ENCODE results near the gene MACF1.
"Not testable (repeated sequence)": the region's sequence is repeated elsewhere in the genome, so short reads cannot be mapped to it uniquely, and the experiment has no call there.

MACF1 gene

DNA sequence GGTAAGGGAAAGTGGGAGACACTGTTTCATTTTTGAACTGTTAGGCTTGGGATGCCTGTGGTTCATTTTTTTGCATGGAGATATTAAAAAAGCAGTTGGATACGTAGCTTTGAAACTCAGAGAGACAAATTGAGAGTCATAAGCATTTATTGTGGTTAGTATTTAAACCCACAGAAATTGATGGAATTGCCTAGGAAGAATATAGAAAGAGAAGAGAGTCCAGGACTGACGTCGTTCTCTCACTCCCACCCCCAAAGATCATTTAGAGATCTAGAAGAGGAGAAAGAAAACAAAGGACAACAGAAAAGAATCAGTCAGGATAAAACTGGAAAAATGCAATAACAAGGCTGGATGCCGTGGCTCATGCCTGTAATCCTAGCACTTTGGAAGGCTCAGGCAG, 213.7 kb downstream of the MACF1 start:
- DNase-seq (ENCODE audit: low spot score): no peak

GRCh38 chr1:39420493-39420892, 216.0 kb downstream of the MACF1 start:
- DNase-seq (ENCODE audit: low spot score): no peak

GRCh38 chr1:39422614-39423013, 218.1 kb downstream of the MACF1 start:
- DNase-seq (ENCODE audit: low spot score): no peak

GRCh38 chr1:39425151-39425550, 220.7 kb downstream of the MACF1 start:
- no peak for DNase-seq (ENCODE audit: low spot score)

- no peak for DNase-seq (ENCODE audit: low spot score)
Measured at GRCh38 chr1:39425634-39426033, 221.1 kb downstream of the MACF1 start.

GRCh38 chr1:39426346-39426745, 221.9 kb downstream of the MACF1 start:
- no peak for DNase-seq (ENCODE audit: low spot score)

DNA sequence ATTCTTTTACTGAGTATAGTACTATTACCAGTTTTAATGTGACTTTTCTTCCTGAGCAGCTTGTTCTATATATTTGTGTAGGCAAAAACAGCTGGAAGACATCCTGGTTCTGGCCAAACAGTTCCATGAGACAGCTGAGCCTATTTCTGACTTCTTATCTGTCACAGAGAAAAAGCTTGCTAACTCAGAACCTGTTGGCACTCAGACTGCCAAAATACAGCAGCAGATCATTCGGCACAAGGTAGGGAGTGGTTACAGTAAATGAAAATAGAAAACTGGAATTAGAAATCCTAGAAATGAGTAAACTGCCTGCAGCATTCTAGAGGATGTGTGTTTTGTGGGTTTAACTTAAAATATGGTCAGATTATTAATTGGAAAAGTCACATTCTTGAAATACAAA, 222.9 kb downstream of the MACF1 start:
- DNase-seq (ENCODE audit: low spot score): no peak

DNA sequence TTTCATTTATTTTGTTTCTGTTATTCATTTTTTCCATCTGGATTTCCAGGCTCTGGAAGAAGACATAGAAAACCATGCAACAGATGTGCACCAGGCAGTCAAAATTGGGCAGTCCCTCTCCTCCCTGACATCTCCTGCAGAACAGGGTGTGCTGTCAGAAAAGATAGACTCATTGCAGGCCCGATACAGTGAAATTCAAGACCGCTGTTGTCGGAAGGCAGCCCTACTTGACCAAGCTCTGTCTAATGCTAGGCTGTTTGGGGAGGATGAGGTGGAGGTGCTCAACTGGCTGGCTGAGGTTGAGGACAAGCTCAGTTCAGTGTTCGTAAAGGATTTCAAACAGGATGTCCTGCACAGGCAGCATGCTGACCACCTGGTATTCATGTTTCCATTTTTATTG, 223.4 kb downstream of the MACF1 start:
- DNase-seq (ENCODE audit: low spot score): no peak

GRCh38 chr1:39431927-39432326, 227.4 kb downstream of the MACF1 start:
- DNase-seq (ENCODE audit: low spot score): no peak

GRCh38 chr1:39434797-39435395, 230.4 kb downstream of the MACF1 start:
- no peak for DNase-seq (ENCODE audit: low spot score)

- DNase-seq (ENCODE audit: low spot score): no peak
Measured at GRCh38 chr1:39435597-39435996, 231.1 kb downstream of the MACF1 start.

DNA sequence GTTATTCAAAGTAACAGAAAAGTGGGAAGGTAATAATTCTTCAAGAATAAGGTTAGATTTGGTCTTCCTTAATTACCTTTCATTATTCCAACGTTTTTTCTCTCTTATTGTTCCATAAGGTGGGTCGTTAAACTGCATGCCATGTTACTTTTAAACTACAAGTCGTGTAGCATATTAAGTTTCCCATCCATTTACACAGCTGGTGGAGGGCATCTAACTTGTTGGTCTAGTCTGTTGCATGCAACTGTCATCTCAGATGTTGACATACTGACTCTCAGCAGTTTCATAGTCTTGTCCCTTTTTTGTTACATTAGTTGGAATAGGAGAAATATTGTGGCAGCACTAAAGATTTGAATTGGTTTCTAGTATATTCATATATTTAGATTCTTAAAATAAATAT, 232.3 kb downstream of the MACF1 start:
- no peak for DNase-seq (ENCODE audit: low spot score)

DNA sequence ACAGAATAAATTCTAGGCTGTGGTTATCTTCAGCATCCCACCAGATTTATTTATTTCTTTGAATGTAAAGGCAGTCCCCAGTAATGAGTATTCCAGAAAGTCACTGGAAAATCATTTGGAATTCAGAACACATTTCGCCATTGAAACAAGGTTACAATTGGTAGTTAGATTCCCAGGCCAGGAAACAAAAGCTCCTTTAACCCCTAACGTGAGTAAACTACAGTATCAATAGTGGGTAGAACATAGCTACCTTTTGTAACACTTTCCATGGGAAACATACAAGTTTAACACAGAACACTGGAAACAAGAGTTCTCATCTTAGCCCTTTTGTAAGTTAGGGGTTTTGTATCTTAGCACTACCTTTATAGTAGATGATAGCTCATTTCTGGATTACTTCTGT, 233.5 kb downstream of the MACF1 start:
- no peak for DNase-seq (ENCODE audit: low spot score)

GRCh38 chr1:39440856-39441255, 236.4 kb downstream of the MACF1 start:
- no peak for DNase-seq (ENCODE audit: low spot score)

GRCh38 chr1:39441797-39442196, 237.3 kb downstream of the MACF1 start:
- DNase-seq (ENCODE audit: low spot score): no peak

DNA sequence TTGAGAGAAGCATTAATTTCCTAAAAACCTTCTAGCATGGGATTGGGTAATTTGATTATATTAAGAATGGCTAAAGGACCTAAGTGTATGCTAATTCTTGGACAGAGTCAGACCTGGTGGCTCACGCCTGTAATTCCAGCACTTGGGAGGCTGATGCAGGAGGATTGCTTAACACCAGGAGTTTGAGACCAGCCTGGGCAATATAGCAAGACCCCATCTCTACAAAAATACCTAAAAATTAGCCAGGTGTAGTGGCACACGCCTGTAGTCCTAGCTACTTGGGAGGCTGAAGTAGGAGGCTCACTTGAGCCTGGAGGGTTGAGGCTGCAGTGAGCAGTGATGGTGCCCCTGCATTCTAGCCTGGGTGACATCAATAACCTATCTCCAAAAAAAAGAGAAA, 241.1 kb downstream of the MACF1 start:
- DNase-seq (ENCODE audit: low spot score): no peak

DNA sequence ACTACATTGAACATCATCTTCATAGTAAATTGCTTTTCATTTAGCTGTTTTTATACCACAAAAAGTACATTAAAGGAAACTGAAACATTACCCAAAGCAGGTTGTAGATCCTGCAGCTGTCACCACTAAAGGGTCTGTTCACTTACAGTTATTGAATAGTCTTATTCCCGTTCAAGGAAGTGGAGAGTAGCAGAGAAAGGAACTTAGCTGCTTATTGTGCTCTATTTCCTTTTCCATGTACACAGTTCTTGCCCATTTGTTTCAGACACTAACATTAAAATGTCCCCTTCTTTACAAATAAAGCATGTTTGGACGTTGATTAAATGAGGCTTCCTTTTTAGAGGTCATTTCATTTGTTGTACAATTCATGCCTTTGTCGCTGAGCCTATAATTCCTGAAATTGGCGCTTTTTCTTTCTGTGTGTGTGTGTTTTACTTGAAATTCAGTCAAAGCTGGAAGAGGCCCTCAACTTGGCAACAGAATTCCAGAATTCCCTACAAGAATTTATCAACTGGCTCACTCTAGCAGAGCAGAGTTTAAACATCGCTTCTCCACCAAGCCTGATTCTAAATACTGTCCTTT, 242.6 kb downstream of the MACF1 start:
- no peak for DNase-seq (ENCODE audit: low spot score)

DNA sequence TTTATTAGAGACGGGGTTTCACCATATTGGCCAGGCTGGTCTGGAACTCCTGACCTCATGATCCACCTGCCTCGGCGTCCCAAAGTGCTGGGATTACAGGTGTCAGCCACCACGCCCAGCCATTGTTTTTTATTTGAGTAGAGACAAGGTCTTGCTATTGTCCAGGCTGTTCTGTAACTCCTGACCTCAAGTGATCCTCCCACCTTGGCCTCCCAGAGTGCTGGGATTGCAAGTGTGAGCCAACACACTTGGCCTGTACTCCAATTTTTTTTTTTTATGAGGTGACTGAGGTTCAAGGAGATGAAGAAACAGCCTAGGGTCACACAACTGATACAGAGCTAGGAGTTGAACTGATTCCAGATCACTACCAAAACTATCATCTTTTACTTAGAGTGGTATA, 245.5 kb downstream of the MACF1 start:
- DNase-seq (ENCODE audit: low spot score): not testable (repeated sequence)

- DNase-seq (ENCODE audit: low spot score): no peak
Measured at GRCh38 chr1:39450956-39451606, 246.6 kb downstream of the MACF1 start.

GRCh38 chr1:39452081-39452480, 247.6 kb downstream of the MACF1 start:
- DNase-seq (ENCODE audit: low spot score): no peak

DNA sequence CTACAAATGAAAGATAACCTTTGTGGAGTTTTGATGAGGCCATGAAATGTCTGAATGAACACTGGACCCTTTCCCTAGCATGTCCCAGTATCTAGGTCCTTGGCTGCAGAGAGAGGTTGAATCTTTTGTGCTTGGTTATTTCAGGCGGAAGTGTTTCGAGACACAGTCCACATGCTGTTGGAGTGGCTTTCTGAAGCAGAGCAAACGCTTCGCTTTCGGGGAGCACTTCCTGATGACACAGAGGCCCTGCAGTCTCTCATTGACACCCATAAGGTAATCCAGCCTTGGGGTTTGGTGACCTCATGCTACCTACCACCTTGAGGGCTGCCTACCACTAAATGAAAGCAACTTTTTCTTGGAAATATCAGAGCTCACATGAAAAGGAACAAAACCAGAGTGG, 248.0 kb downstream of the MACF1 start:
- no peak for DNase-seq (ENCODE audit: low spot score)

GRCh38 chr1:39453603-39454002, 249.1 kb downstream of the MACF1 start:
- no peak for DNase-seq (ENCODE audit: low spot score)

DNA sequence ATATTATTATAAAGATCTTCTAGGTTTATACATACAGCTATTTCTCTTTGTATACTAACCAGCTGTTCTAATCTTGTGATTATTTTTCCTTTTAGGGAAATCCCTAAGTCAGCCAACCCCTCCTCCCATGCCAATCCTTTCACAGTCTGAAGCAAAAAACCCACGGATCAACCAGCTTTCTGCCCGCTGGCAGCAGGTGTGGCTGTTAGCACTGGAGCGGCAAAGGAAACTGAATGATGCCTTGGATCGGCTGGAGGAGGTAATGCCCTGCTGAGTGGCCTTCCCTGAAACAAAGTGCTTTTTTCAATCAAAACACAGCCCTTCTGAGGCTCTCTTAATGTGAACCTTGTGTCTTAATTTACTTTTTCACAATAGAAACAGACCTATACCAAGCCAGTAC, 254.5 kb downstream of the MACF1 start:
- DNase-seq (ENCODE audit: low spot score): no peak

DNA sequence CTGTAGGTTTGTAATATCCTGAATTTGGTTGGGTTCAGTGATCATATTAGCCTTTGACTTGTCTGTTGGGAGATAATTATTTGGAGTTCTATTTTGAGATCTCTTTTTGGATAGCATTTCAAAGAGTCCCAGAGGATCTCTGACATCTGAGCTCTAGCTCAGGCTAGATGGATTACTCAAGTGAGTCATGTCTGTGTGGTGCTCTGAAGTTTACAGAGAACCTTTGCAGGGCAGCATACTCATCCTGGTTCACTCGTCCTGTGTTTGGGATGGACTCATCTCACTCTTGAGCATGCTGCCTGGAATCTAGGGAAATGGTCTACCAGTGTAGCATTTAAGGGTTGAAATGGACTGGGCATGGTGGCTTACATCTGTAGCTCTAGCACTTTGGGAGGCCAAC, 257.6 kb downstream of the MACF1 start:
- DNase-seq (ENCODE audit: low spot score): no peak
